ENCODE measurements around the gene MS4A10.

Gene MS4A10

DNA sequence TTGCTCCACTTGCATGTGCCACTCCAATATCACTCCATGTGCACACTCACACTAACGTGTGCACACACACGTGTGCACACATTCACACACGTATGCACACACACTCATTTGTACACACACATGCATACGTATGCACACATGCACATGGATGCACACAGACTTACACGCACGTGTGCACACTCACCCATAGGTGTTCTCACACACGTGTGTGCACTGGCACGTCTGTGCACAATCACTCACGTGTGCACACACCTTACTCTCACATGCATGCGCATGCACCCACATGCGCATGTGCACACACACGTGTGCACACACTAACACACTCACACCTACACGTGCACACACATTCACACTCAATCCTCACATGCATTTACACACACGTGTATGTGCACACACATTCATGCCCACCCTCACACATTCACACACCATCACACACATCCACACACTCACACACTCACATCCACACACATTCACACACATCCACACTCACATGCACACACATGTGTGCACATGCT lies 37.7 kb upstream of the MS4A10 start:
- TF ChIP-seq MYC (IDR thresholded peaks at IDR 0.05; ENCODE audit: low read depth, low read length) (no peak), MAX (IDR thresholded peaks at IDR 0.05; ENCODE audit: low read depth, low read length) (no peak), POLR2A (IDR thresholded peaks at IDR 0.05; ENCODE audit: extremely low read depth, insufficient read length) (no peak)
- TF ChIP-seq, protein P1, sequence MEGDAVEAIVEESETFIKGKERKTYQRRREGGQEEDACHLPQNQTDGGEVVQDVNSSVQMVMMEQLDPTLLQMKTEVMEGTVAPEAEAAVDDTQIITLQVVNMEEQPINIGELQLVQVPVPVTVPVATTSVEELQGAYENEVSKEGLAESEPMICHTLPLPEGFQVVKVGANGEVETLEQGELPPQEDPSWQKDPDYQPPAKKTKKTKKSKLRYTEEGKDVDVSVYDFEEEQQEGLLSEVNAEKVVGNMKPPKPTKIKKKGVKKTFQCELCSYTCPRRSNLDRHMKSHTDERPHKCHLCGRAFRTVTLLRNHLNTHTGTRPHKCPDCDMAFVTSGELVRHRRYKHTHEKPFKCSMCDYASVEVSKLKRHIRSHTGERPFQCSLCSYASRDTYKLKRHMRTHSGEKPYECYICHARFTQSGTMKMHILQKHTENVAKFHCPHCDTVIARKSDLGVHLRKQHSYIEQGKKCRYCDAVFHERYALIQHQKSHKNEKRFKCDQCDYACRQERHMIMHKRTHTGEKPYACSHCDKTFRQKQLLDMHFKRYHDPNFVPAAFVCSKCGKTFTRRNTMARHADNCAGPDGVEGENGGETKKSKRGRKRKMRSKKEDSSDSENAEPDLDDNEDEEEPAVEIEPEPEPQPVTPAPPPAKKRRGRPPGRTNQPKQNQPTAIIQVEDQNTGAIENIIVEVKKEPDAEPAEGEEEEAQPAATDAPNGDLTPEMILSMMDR (IDR thresholded peaks at IDR 0.05; ENCODE audit: low read depth, low read length) = no peak
- no peak for DNase-seq (ENCODE audit: low read depth)
- no peak overlapping the region for H3K4me3 ChIP-seq (ENCODE audit: low read depth, low read length)

DNA sequence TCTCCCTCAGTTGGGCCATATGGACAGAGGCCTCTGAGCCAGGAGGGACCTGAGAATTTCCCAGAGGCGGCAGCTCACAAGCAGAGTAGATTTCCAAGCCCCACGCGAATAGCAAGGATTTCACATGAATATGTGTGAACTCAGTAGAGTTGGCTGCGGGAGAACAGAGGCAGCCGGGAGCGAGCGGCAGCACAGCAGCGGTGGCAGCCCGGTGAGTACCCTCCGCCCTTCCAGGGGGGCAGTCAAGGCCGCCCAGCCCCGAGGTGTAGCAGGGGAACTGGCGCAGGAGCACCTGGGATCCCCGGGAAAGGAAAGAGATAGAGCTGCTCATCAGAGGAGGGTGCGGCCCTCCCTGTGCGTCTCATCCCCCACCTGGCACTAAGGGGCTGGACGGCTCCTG lies 36.9 kb upstream of the MS4A10 start:
- TF ChIP-seq, protein P1 (IDR thresholded peaks at IDR 0.05; ENCODE audit: low read depth, low read length) = no peak
- no peak for TF ChIP-seq MYC (IDR thresholded peaks at IDR 0.05; ENCODE audit: low read depth, low read length)
- no peak for TF ChIP-seq POLR2A (IDR thresholded peaks at IDR 0.05; ENCODE audit: extremely low read depth, insufficient read length)
- no peak for TF ChIP-seq MAX (IDR thresholded peaks at IDR 0.05; ENCODE audit: low read depth, low read length)
- no peak for DNase-seq (ENCODE audit: low read depth)
- no peak overlapping the region for H3K4me3 ChIP-seq (ENCODE audit: low read depth, low read length)

- H3K4me3 ChIP-seq (ENCODE audit: low read depth, low read length) = no peak overlapping the region
- TF ChIP-seq MAX (IDR thresholded peaks at IDR 0.05; ENCODE audit: low read depth, low read length) (no peak), POLR2A (IDR thresholded peaks at IDR 0.05; ENCODE audit: extremely low read depth, insufficient read length) (no peak), MYC (IDR thresholded peaks at IDR 0.05; ENCODE audit: low read depth, low read length) (no peak)
- TF ChIP-seq, protein P1 (IDR thresholded peaks at IDR 0.05; ENCODE audit: low read depth, low read length) = no peak
- no peak for DNase-seq (ENCODE audit: low read depth)
Observed at GRCh38 chr11:60748821-60749220, 36.3 kb upstream of the MS4A10 start.

GRCh38 chr11:60750911-60751310 lies 34.2 kb upstream of the MS4A10 start:
- H3K4me3 ChIP-seq (ENCODE audit: low read depth, low read length) = no peak overlapping the region
- TF ChIP-seq, protein P1 (IDR thresholded peaks at IDR 0.05; ENCODE audit: low read depth, low read length) = no peak
- TF ChIP-seq MAX (IDR thresholded peaks at IDR 0.05; ENCODE audit: low read depth, low read length) (no peak), POLR2A (IDR thresholded peaks at IDR 0.05; ENCODE audit: extremely low read depth, insufficient read length) (no peak), MYC (IDR thresholded peaks at IDR 0.05; ENCODE audit: low read depth, low read length) (no peak)
- no peak for DNase-seq (ENCODE audit: low read depth)

- no peak for DNase-seq (ENCODE audit: low read depth)
- peak; percentile 68 for TF ChIP-seq MAX (IDR thresholded peaks at IDR 0.05; ENCODE audit: low read depth, low read length)
- no peak for TF ChIP-seq POLR2A (IDR thresholded peaks at IDR 0.05; ENCODE audit: extremely low read depth, insufficient read length)
- H3K4me3 ChIP-seq (ENCODE audit: low read depth, low read length) = no peak overlapping the region
Observed at GRCh38 chr11:60753309-60753708, 31.8 kb upstream of the MS4A10 start.

DNA sequence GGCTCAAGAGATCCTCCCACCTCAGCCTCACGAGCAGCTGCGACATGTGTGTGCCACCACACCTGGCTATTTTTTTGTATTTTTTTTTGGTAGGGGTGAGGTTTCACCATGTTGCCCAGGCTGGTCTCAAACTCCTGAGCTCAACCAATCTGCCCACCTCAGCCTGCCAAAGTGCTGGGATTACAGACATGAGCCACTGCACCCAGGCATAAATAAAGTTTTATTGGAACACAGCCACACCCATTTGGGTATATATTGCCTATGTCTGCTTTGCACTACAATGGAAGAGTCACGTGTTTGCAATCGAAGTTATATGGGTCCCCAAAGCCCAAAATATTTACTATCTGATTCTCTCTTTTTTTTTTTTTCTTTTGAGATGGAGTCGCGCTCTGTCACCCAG lies 30.2 kb upstream of the MS4A10 start:
- DNase-seq (ENCODE audit: low read depth) = no peak
- TF ChIP-seq MYC (IDR thresholded peaks at IDR 0.05; ENCODE audit: low read depth, low read length) (no peak), POLR2A (IDR thresholded peaks at IDR 0.05; ENCODE audit: extremely low read depth, insufficient read length) (no peak), MAX (IDR thresholded peaks at IDR 0.05; ENCODE audit: low read depth, low read length) (no peak)
- TF ChIP-seq, protein P1 (IDR thresholded peaks at IDR 0.05; ENCODE audit: low read depth, low read length) = no peak
- no peak overlapping the region for H3K4me3 ChIP-seq (ENCODE audit: low read depth, low read length)
